ENCODE measurements around the gene DNAJC3.

The DNAJC3 gene

DNA sequence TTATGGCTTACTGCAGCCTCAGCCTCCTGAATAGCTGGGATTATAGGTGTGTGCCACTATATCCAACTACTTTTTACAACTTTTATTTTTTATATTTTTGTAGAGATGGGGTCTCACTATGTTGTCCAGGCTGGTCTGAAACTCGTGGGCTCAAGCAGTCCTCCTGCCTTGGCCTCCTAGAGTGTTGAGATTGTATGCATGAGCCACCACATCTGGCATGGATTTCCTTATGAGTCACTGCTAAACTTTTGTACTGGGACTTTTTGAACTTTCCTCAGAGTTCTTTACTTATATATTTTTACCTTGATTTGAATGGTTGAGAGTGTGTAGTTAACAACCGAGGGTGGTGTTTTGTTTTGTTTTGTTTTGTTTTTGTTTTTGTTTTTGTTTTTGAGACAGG is 33.4 kb downstream of the DNAJC3 start:
- TF ChIP-seq, protein P1, sequence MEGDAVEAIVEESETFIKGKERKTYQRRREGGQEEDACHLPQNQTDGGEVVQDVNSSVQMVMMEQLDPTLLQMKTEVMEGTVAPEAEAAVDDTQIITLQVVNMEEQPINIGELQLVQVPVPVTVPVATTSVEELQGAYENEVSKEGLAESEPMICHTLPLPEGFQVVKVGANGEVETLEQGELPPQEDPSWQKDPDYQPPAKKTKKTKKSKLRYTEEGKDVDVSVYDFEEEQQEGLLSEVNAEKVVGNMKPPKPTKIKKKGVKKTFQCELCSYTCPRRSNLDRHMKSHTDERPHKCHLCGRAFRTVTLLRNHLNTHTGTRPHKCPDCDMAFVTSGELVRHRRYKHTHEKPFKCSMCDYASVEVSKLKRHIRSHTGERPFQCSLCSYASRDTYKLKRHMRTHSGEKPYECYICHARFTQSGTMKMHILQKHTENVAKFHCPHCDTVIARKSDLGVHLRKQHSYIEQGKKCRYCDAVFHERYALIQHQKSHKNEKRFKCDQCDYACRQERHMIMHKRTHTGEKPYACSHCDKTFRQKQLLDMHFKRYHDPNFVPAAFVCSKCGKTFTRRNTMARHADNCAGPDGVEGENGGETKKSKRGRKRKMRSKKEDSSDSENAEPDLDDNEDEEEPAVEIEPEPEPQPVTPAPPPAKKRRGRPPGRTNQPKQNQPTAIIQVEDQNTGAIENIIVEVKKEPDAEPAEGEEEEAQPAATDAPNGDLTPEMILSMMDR (IDR thresholded peaks at IDR 0.05) = no peak

GRCh38 chr13:95713651-95714050 is 36.7 kb downstream of the DNAJC3 start:
- TF ChIP-seq, protein P1 (IDR thresholded peaks at IDR 0.05) = no peak

DNA sequence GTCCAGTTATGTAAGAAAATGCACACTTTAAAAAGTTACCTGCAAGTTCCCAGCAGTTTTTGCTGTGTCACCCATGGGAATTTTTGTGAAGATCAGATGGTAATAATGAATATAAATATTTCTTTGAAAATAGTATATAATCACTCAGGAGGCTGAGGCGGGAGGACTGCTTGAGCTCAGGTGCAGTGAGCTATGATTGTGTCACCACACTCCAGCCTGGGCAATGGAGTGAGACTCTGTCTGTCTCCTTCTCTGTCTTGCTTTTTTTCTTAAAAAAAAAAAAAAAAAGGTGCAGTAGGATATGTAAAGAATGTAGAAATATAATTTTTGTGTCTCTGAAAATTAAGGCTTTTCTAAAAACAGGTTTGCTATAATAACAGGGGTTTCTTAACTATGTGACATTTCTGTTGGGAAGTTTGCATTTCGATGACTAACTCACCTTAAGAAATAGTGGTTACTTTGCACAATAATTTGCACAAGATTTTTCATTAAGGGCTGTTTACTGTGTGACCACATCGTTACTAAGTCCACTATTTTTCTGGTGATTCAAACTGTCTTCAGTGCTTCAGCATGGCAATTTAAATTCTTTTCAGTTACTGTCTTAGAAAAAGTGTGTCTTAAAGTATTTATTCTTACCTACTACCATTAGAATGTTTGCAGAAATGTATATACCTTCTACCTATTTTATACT is 37.3 kb downstream of the DNAJC3 start:
- TF ChIP-seq, protein P1 (IDR thresholded peaks at IDR 0.05) = no peak

DNA sequence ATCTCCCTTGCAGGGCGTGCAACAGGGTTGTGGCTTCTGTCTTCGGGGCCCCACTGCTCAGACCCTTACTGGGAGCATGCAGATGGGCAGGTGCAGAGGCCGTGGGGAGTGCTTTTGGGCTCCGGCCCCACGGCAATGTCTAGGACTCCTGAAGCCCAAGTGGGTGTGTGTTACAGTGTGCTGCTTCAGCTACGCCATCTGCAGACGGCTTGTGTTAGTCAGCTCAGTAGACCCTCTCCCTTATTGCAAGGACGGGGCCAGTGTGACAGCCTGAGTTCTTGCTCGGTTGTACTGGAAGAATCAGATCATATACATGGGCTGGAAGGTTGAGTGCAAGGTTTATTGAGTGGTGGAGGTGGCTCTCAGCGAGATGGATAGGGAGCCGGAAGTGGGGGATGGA is 39.3 kb downstream of the DNAJC3 start:
- TF ChIP-seq, protein P1 (IDR thresholded peaks at IDR 0.05) = no peak

GRCh38 chr13:95722241-95722640 is 45.3 kb downstream of the DNAJC3 start:
- TF ChIP-seq, protein P1 (IDR thresholded peaks at IDR 0.05) = no peak

GRCh38 chr13:95723438-95723837 is 46.5 kb downstream of the DNAJC3 start:
- TF ChIP-seq, protein P1 (IDR thresholded peaks at IDR 0.05) = no peak

DNA sequence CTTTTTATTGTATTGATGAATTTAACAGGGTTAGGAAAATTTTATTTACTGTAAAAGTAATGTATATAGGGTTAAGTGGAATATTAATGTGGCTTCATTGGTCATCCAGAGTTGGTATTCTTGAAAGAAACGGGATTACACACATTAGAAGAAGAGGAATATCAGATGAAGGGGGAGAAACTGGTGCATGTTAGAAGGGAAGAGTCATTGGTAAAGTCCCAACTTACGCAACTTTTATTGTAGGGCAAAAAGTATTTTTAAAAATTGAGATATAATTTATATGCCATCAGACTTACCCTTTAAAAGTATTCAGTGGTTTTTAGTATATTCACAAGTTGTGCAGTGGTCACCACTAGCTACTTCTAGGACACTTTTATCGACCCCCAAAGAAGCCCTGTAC is 47.3 kb downstream of the DNAJC3 start:
- TF ChIP-seq, protein P1 (IDR thresholded peaks at IDR 0.05) = no peak

GRCh38 chr13:95726876-95727275 is 49.9 kb downstream of the DNAJC3 start:
- TF ChIP-seq, protein P1 (IDR thresholded peaks at IDR 0.05) = no peak
